Measurements from ENCODE around the gene CLASP2.

DNA sequence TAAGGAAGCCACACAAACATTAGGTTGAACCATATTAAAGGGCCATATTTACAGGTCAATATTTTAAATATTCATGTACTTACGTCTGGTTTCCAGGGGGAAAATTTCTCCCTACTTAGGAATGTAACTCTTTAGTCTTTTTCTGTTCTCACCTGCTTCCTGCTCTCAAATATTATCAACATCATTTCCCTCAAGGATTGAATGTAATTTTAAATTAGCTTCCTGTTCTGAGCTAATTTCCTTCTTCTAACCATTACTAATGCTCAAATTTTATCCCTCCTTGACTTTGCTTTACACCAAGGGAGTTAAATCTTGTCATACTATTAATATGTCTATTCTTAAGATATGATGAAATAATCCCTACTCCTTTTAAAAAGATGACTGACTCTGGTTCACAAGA, 174.5 kb downstream of the CLASP2 start:
- no peak for TF ChIP-seq POLR2AphosphoS5 (IDR thresholded peaks at IDR 0.05)
- no peak for TF ChIP-seq EP300 (IDR thresholded peaks at IDR 0.05)
- TF ChIP-seq, protein P1, sequence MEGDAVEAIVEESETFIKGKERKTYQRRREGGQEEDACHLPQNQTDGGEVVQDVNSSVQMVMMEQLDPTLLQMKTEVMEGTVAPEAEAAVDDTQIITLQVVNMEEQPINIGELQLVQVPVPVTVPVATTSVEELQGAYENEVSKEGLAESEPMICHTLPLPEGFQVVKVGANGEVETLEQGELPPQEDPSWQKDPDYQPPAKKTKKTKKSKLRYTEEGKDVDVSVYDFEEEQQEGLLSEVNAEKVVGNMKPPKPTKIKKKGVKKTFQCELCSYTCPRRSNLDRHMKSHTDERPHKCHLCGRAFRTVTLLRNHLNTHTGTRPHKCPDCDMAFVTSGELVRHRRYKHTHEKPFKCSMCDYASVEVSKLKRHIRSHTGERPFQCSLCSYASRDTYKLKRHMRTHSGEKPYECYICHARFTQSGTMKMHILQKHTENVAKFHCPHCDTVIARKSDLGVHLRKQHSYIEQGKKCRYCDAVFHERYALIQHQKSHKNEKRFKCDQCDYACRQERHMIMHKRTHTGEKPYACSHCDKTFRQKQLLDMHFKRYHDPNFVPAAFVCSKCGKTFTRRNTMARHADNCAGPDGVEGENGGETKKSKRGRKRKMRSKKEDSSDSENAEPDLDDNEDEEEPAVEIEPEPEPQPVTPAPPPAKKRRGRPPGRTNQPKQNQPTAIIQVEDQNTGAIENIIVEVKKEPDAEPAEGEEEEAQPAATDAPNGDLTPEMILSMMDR (IDR thresholded peaks at IDR 0.05): no peak
